ENCODE results near the gene SREBF1.

The SREBF1 gene

DNA sequence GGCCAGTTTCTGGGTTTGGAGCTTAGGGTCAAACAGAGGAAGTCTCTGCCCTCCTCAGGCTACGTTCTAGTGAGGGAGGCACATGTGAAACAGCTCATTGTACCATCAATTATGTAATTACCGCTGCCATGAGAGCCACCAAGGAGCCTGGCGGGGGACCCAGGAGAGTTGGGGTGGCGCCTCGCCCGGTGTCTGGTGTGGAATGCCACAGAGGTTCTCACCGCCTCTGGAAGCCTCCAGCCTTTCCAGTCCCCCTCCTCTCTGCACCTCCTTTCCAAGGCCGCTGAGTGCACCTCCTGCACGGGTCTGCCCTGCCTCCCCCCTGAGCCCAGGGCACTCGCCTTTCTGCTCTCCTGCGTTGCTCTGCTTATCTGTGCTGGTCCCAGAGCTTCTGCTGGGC lies 51.4 kb downstream of the SREBF1 start:
- TF ChIP-seq CTCF (IDR thresholded peaks at IDR 0.05) = no peak
- H3K27ac ChIP-seq = no peak overlapping the region
- no peak overlapping the region for H3K4me3 ChIP-seq (ENCODE audit: low read depth in 1 of 2, low read length in 1 of 2)
- H3K36me3 ChIP-seq = no peaks in the 10 kb centered on the region
- no peaks in the 10 kb centered on the region for H3K9me3 ChIP-seq
- peaks cover 61% of the 10 kb centered on the region for H3K27me3 ChIP-seq
- H3K4me1 ChIP-seq (ENCODE audit: control insufficient read depth in 1 of 2, insufficient read depth in 1 of 2, low read depth in 1 of 2, low read length in 1 of 2) = peaks cover 21 to 30% of the 10 kb centered on the region in 2 experiments

DNA sequence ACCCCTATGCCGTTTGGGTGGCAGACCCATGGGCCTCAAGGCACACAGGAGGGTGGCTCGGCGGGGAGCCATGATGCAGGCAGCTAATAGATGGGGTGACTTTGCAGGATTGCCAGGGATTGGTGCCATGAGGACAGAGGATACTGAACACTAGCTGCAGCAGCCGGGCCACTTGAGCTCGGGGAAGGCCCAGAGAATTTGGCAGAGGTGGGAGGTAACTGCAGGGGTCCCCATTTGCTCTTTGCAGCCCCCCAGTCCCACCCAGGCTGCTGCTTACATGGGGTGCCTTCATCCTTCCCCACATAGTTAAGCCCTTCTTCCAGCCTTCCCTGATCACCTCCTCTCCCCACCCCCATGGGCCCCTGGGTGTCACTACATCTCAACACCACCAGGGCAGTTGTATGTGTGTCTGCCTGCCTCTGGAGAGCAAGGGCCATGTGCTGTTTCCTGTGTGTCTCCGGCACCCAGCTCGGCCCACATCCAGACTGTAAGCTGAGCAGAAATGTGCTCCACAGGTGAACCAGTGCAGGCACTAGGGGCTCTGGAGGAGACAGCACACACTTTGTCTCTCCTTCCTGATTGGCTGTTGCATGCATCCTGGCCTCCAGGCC lies 52.0 kb downstream of the SREBF1 start:
- Histone ChIP-seq H3K27ac (no peak overlapping the region), H3K4me3 (ENCODE audit: low read depth in 1 of 2, low read length in 1 of 2) (no peak overlapping the region), H3K27me3 (peaks cover 65% of the 10 kb centered on the region), H3K4me1 (ENCODE audit: control insufficient read depth in 1 of 2, insufficient read depth in 1 of 2, low read depth in 1 of 2, low read length in 1 of 2) (peaks cover 21 to 30% of the 10 kb centered on the region in 2 experiments), H3K9me3 (no peaks in the 10 kb centered on the region), H3K36me3 (no peaks in the 10 kb centered on the region)
- TF ChIP-seq CTCF (IDR thresholded peaks at IDR 0.05) = no peak

- no peak for TF ChIP-seq CTCF (IDR thresholded peaks at IDR 0.05)
- no peaks in the 10 kb centered on the region for H3K36me3 ChIP-seq
- peaks cover 65% of the 10 kb centered on the region for H3K27me3 ChIP-seq
- no peaks in the 10 kb centered on the region for H3K9me3 ChIP-seq
- H3K27ac ChIP-seq = no peak overlapping the region
- H3K4me3 ChIP-seq (ENCODE audit: low read depth in 1 of 2, low read length in 1 of 2) = peak overlapping the region in 1 of 2 experiments; percentile 60
- peaks cover 21 to 30% of the 10 kb centered on the region in 2 experiments for H3K4me1 ChIP-seq (ENCODE audit: control insufficient read depth in 1 of 2, insufficient read depth in 1 of 2, low read depth in 1 of 2, low read length in 1 of 2)
These were observed 52.7 kb downstream of the SREBF1 start for GRCh38 chr17:17783825-17784656.

- Histone ChIP-seq H3K27me3 (peaks cover 65% of the 10 kb centered on the region), H3K27ac (no peak overlapping the region), H3K9me3 (no peaks in the 10 kb centered on the region), H3K36me3 (no peaks in the 10 kb centered on the region), H3K4me3 (ENCODE audit: low read depth in 1 of 2, low read length in 1 of 2) (peak overlapping the region; percentile 37 to 60), H3K4me1 (ENCODE audit: control insufficient read depth in 1 of 2, insufficient read depth in 1 of 2, low read depth in 1 of 2, low read length in 1 of 2) (peaks cover 21 to 30% of the 10 kb centered on the region in 2 experiments)
- no peak for TF ChIP-seq CTCF (IDR thresholded peaks at IDR 0.05)
These were observed 53.5 kb downstream of the SREBF1 start for GRCh38 chr17:17783116-17783824.

- no peak for TF ChIP-seq CTCF (IDR thresholded peaks at IDR 0.05)
- Histone ChIP-seq H3K4me1 (ENCODE audit: control insufficient read depth in 1 of 2, insufficient read depth in 1 of 2, low read depth in 1 of 2, low read length in 1 of 2) (peaks cover 21 to 30% of the 10 kb centered on the region in 2 experiments), H3K36me3 (no peaks in the 10 kb centered on the region), H3K4me3 (ENCODE audit: low read depth in 1 of 2, low read length in 1 of 2) (peak overlapping the region; percentile 37 to 60), H3K27ac (no peak overlapping the region), H3K27me3 (peaks cover 65% of the 10 kb centered on the region), H3K9me3 (no peaks in the 10 kb centered on the region)
These were observed 54.2 kb downstream of the SREBF1 start for GRCh38 chr17:17782523-17783115.
